Colonic mucosa (tissue), 4 donors: ENCODE measurements around the gene RAB10. TPM values are rescaled to one million over a fixed set of nuclear protein-coding genes. Genes with fewer than 3 reads are reported as not detected.

ENCODE experiments used
- DNase-seq: peaks from one replicate; pipeline ENCODE4 v3.0.0-alpha.2; 2020
- H3K27ac ChIP-seq: fragments of 200-600 bp; one replicate; pipeline ENCODE4 v1.8.0; 2021
- H3K27me3 ChIP-seq: fragments of 200-600 bp; one replicate; pipeline ENCODE4 v1.8.0; 2021
- H3K36me3 ChIP-seq: fragments of 200-600 bp; one replicate; pipeline ENCODE4 v1.8.0; 2021
- H3K4me1 ChIP-seq: fragments of 200-600 bp; one replicate; pipeline ENCODE4 v1.8.0; 2021; ENCODE audit warnings: mild to moderate bottlenecking
- H3K4me3 ChIP-seq: fragments of 200-600 bp; one replicate; pipeline ENCODE4 v1.8.0; 2021
- H3K9ac ChIP-seq, 2 donors: one replicate each; pipeline ENCODE4 v1.7.0; 2013; ENCODE audit warnings: control low read depth in 2 of 2, low read depth in 2 of 2, low read length in 2 of 2
- H3K9me3 ChIP-seq: fragments of 200-600 bp; one replicate; pipeline ENCODE4 v1.8.0; 2021
- CTCF ChIP-seq: fragments of 200-600 bp; IDR thresholded peaks from one replicate; pipeline ENCODE4 v1.8.0; 2022; ENCODE audit warnings: antibody characterized with exemption, mild to moderate bottlenecking
- intact Hi-C: fragments of 100-400 bp; cut with DNase I; formaldehyde crosslinking; loops from one replicate; pipeline ENCODE4 v1.14.1; 2022
- total RNA-seq, 2 donors: library from RNA; stranded (reverse); fragmentation: NEBNext Ultra II Directional in 1 of 2; extraction: Animal tissue kit (Norgen Biotek cat#: 25700) in 1 of 2; gene quantifications; one replicate each; pipeline ENCODE4 v1.2.1, GENCODE V29; 2021
- donor health status: healthy.
- donor health status: DM: no; HTN: no; CAD: no.
- donor health status: DM: no; HTN: no; CAD: no.

The RAB10 gene
- total RNA-seq, 2 donors from 2014 or later = 195 to 206 TPM

GRCh38 chr2:26033270-26033817, 540 bp upstream of the RAB10 start:
- no peak for TF ChIP-seq CTCF
- peak; percentile 88 for DNase-seq

DNA sequence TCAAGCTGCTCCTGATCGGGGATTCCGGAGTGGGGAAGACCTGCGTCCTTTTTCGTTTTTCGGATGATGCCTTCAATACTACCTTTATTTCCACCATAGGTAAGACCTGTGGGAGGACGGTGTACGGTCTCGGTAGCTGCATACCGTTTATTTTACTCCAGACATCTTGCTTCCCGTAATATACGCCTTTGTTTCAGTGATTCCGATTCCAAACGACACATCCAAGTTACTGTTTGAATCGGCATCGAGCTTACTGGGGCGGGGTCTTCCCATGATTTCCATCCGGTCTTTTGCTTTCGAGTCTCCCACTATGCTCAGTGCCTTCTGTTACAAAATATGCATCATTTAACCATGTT, 731 bp downstream of the RAB10 start:
- Histone ChIP-seq H3K4me1 (peaks cover 4% of the 10 kb centered on the region), H3K27ac (peak overlapping the region; percentile 96), H3K36me3 (no peaks in the 10 kb centered on the region), H3K9me3 (no peaks in the 10 kb centered on the region), H3K4me3 (peak overlapping the region; percentile 61), H3K9ac (peak overlapping the region; percentile 89 to 92), H3K27me3 (no peaks in the 10 kb centered on the region)
- intact Hi-C loops = no loop called here
- peak; percentile 32 for DNase-seq
- no peak for TF ChIP-seq CTCF

More at GRCh38 chr2:26033270-26033817, 540 bp upstream of the RAB10 start:
- H3K9ac ChIP-seq = peak overlapping the region; percentile 66 to 86
- H3K9me3 ChIP-seq = no peaks in the 10 kb centered on the region
- no peaks in the 10 kb centered on the region for H3K36me3 ChIP-seq
- no peaks in the 10 kb centered on the region for H3K27me3 ChIP-seq
- H3K4me1 ChIP-seq = peaks cover 2% of the 10 kb centered on the region
- intact Hi-C loops = no loop called here
- H3K4me3 ChIP-seq = peak overlapping the region; percentile 61
- peak overlapping the region; percentile 96 for H3K27ac ChIP-seq

DNA sequence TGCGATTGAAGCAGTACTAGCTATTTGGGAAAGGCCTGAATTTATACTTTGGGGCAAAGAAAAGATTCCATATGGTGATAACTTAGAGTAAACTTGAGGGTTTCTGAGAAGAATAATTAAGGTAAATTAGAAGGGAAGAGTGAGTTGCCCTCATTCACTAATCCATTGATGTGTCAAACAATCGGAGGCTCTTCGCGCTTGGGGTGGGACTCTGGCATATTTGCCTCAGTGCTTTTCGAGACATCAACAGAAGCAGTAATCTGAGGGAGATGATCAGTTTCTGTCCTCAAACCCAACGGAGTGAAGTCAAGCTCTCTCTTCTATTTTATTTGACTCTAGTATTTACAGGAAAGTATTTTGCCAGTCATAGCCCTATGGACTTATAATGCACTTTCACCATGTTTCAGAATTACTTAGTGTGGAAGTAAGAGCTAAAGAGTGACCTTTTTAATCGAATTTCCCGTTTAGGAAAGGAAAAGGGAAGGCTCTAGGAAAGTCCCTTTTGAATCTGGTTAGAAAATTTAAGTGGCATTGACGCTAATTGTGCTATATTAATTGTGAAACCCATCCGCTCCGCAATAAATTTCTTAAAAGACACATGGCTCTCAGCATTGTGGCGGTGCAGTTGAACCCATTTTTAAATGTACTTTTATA, 1.3 kb downstream of the RAB10 start:
- Histone ChIP-seq H3K9me3 (no peaks in the 10 kb centered on the region), H3K36me3 (no peaks in the 10 kb centered on the region), H3K9ac (peak overlapping the region; percentile 36 to 89), H3K4me1 (peaks cover 4% of the 10 kb centered on the region), H3K27ac (peak overlapping the region; percentile 96), H3K4me3 (peak overlapping the region; percentile 61), H3K27me3 (no peaks in the 10 kb centered on the region)
- intact Hi-C loops = no loop called here
- no peak for TF ChIP-seq CTCF
- DNase-seq = no peak

DNA sequence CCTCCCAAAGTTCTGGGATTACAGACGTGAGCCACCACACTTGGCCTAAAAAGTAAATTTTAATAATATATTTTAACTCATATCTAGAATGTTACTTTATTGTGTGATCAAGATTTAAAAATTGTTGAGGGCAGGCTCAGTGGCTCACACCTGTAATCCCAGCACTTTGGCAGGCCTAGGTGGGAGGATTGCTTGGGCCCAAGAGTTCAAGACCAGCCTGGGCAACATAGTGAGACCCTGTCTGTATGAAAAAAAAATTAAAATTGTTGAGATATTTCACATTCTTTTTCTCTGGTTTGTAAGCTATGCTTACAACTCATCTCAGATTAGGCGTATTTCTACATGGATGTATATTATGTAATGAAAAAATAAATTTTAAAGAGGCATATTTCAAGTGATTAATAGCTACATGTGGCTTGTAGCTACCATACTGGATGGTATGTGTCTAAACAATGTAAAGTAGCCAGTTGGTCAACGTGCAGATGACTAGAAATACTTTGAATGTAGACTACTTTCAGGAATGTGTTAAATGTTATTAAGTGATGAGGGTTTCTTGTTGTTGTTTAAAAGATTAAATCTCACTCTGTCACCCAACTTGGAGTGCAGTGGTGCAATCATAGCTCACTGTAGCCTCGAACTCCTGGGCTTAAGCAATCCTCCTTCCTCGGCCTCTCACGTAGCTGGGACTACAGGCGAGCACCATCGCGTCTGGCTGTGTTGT, 5.9 kb downstream of the RAB10 start:
- Histone ChIP-seq H3K36me3 (no peaks in the 10 kb centered on the region), H3K4me3 (no peak overlapping the region), H3K27me3 (no peaks in the 10 kb centered on the region), H3K9me3 (no peaks in the 10 kb centered on the region), H3K27ac (no peak overlapping the region), H3K9ac (no peak overlapping the region), H3K4me1 (peaks cover 16% of the 10 kb centered on the region)
- no peak for DNase-seq
- TF ChIP-seq CTCF = no peak
- intact Hi-C loops = no loop called here

GRCh38 chr2:26043109-26043508, 9.2 kb downstream of the RAB10 start:
- no peak for TF ChIP-seq CTCF
- no peak overlapping the region for H3K4me3 ChIP-seq
- no peaks in the 10 kb centered on the region for H3K9me3 ChIP-seq
- no peak for DNase-seq
- no peaks in the 10 kb centered on the region for H3K27me3 ChIP-seq
- no peak overlapping the region for H3K27ac ChIP-seq
- H3K36me3 ChIP-seq = no peaks in the 10 kb centered on the region
- peaks cover 16% of the 10 kb centered on the region for H3K4me1 ChIP-seq
- H3K9ac ChIP-seq = no peak overlapping the region
- intact Hi-C loops = no loop called here
